ENCODE data around the gene NCS1.
"Not testable (repeated sequence)": the region's sequence is repeated elsewhere in the genome, so short reads cannot be mapped to it uniquely, and the experiment has no call there.

Gene NCS1

DNA sequence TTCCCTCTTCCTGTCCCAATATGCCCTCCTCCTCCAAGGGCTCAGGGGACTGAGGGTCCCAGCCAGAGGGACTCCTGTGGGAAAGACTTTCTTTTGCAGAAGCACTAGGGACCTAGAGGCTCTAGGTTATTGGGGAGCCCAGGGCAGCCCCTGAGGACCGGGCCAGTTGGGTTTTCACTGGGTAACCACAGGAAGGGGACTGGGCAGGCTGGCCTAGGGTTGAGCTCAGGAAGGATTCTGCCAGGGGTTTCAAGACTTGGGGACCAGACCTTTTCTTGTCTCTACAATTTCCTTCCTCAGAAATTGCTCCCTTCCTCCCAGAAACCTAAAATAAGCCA is 69.0 kb downstream of the NCS1 start:
- DNase-seq = no peak

DNA sequence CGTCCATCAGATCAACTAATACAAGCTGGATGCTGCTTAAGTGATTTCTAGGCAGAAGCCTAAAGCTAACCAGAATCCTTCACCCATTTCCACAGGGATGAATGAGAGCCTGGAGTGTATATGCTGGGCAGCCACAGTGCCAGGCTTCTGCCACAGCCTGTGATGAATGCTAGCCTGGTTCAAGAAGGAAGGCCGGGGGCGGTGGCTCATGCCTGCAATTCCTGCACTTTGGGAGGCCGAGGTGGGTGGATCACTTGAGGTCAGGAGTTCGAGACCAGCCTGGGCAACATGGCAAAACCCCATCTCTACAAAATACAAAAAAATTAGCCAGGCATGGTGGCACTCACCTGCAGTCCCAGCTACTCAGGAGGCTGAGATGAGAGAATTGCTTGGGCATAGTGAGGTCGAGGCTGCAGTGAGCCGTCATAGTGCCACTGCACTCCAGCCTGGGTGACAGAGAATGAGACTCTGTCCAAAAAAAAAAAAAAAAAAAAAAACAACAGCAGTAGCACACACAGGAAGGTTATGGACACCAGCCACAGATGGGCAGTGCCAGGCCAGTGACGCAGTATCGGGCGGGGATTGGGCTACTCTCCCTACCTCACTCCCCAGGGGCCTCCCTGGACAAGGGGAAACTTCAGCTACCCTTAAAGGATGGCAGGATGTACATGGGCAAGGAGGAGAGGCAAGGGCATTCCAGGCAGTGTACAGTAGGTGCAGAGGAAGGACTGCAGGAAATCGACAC is 70.2 kb downstream of the NCS1 start:
- DNase-seq = no peak

DNA sequence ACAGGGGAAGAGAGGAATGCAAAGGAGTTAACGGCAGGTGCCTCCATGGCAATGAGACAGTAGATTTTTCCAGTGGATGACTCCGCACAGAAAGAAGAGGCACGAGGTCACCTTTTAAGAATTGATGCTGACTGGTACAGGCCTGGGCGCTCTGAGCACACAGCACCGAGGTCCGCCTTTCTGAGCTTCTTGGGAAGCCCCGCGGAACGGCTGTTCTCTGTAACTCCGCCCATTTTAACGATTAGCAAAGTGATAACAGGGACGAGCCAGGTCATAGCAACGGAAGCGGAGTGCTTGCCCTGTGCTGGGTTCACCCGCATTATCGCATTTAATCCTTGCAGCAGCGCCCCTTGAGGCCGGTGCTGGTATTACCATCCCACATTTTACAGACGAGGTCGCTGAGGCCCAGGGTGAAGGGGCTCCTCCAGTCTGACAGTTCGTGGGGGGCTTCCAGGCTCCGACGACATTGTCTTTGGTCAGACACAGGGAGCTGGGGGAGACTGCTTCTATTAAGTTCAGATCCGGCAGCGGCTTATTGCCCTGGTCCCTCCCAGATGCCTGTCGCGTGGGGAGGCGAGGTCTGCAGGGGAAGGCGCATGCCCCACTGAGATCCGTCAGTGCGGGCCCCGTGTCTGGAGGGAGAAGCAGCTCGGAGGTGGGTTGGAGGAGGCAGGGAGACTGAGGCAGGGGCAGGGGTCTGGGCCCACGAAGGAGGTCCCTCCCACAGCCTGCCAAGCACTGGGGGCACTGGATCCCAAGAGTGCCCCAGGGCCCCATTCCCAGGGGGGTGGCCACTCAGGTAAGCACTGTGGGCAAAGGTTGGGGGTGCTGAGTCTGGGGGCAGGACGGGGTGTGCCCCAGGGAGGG is 71.0 kb downstream of the NCS1 start:
- peak; percentile 94 for DNase-seq

DNA sequence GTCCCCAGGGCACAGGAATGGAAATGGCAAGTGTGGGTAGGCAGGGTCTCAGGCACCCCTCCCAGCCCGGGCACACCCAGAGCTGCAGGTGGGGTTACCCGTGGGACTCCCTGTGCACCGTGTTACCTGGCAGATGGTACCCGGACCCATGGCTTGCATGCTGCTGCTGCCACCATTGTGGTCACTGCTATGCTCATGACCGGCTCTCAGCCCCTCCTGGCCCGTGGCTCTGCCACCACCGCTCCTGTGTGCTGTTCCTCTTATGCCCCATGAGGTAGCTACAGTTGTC is 71.6 kb downstream of the NCS1 start:
- DNase-seq = no peak

DNA sequence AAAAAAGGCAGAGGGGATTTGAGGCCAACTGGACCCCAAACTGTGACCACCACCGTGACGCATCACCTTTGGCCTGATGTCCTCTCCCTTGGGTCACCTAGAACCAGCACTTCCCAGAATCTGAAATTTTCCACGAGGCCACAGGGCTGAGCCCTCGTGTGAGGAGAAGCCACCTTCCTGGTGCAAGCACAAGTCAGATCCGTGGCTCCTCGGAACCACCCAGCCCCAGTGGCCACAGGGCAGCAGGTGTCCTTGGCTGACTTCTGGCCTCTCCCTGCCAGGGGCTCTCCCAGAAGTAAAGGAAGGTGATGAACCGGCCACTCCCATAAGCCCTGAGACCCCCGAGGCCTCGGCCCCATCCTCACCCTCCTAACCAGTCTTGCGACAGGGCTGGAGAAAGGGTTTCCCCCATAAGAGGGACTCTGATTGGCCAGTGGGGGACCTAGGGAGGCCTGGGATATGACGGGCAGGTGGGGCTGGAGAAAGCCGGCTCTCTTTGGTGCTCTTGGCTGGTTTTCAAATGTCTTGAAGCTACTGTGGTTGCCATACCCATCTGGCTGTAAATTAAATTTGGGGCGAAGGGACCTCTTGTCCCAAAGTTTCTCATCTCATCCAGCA is 72.5 kb downstream of the NCS1 start:
- no peak for DNase-seq

DNA sequence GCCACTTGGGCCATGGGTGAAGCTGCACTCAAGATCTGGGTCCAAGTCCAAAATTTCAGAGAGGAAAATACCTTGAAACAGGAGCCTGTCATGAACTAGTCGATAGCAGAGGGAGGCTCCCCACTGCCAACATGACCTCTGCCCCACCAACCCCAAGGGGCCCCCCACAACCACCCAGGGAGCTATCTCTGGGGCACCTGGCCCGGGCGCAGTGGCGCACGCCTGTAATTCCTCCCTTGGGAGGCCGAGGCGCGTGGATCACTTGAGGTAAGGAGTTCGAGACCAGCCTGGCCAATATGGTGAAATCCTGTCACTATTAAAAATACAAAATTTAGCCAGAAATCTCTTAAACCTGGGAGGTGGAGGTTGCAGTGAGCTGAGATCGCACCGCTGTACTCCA is 73.3 kb downstream of the NCS1 start:
- no peak for DNase-seq

DNA sequence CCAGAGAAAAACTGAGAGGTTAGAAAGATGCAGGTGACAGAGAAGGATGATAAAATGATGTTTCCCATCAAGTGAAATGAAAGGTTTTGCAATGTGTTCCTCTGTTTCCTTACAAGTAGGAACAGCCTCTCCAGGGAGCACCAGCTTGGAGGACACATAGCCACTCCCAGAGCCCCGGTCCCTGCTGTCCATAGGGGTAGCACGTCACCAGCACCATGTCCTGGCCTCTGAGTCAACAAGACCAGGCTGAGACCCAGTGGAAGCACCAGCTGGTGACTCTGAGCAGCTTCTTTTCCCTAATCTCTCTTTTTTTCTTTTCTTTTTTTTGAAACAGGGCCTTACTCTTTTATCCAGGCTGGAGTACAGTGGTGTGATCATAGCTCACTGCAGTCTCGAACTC is 73.9 kb downstream of the NCS1 start:
- DNase-seq = no peak

DNA sequence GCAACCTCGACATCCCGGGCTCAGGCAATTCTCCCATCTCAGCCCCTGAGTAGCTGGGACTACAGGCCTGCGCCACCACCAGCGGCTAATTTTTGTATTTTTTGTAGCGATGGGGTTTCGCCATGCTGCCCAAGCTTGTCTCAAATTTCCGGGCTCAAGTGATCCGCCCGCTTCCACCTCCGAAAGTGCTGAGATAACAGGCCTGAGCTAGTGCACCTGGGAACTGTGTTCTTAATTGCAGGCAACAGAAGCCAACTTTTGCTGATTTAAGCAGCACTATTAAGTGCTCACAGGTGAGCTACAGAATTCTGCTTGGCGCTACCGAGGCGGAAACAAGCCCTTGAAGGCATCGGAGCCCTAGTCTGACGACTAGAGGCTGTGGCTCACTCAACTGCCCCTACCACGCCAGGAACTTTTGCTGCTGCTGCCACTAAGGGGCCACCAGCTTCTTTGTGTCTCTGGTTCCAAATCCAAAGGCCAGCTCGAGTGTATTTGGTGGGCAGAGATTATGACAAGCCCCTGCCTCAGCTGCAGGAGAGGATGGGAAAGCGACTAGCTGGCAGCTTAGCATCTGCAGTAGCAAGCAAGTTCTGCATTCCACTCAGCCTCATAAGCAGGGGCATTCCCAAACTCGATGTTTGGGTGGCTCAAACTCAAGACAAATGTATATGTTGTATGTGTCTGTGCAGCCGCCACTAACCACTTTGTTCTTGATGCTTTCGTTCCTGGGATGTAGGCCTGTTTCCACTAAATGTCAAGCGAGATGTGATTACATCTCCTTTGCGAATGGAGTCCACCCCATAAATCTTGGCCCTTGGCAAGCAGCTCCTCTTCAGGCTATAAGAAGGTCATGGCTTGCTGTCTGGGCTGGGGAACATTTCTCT is 82.8 kb downstream of the NCS1 start:
- no peak for DNase-seq

DNA sequence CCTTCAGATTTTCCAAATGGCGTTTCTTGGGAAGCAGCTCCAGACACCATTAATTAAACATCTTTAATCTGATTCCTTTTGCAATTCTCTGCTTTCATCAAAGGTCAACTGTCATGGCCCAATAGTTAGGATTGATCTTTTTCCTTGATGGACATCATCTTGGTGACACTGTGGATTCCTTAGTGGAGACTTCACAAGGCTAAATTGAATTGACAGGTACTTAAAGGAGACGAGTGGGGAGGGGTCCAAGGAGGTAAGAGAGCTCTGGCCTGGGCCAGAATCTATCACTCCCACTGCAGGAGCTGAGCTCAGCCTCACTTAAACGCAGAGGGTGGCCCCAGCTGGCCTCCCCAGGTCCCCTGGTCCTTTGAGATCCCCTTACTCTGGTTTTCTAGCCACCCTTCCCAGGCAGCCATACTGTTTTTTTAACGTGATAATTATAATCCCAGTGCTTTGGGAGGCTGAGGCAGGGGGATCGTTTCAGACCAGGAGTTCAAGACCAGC is 83.5 kb downstream of the NCS1 start:
- no peak for DNase-seq

DNA sequence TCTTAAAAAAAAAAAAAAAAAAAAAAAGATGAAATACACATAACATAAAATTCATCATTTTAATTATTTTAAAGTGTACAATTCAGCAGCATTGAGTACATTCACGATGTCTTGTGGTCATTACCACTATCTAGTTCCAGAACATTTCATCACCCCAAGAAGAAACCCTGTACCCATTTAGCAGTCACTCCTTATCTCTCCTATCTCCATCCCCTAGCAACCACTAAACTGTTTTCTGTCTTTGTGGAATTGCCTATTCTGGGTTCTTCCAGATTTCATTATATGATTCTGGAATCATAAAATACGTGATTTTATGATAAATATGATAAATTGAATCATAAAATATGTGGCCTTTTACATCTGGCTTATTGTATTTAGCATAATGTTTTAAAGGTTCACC is 84.4 kb downstream of the NCS1 start:
- DNase-seq = no peak

DNA sequence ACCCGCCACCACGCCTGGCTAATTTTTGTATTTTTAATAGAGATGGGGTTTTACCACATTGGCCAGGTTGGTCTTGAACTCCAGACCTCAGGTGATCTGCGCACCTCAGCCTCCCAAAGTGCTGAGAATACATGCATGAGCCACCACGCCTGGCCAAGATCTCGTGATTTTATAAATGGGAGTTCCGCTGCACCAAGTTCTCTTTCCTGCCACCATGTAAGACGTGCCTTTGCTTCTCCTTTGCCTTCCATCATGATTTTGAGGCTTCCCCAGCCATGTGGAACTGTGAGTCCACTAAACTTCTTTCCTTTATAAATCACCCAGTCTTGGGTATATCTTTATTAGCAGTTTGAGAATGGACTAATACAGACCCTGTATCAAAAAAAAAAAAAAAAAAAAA is 85.9 kb downstream of the NCS1 start:
- DNase-seq = not testable (repeated sequence)

DNA sequence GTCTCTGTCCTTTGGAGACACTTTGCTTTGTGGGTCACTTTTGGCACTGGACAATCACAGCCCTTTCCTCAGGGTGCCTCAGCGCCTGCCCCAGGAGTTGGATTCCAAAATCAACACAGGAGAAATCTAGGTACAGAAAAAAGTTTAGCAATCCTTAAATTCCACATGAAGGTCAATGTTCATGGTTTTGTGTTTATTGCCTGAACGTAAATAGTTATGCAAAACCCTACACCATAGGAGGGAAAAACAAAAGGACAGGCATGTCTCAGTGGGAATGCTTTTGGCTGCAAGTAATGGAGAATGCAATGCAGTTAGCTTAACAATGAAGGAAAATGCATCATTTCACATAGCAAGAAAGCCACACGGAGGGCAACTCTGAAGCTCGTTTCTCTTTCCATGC is 86.8 kb downstream of the NCS1 start:
- DNase-seq = no peak

DNA sequence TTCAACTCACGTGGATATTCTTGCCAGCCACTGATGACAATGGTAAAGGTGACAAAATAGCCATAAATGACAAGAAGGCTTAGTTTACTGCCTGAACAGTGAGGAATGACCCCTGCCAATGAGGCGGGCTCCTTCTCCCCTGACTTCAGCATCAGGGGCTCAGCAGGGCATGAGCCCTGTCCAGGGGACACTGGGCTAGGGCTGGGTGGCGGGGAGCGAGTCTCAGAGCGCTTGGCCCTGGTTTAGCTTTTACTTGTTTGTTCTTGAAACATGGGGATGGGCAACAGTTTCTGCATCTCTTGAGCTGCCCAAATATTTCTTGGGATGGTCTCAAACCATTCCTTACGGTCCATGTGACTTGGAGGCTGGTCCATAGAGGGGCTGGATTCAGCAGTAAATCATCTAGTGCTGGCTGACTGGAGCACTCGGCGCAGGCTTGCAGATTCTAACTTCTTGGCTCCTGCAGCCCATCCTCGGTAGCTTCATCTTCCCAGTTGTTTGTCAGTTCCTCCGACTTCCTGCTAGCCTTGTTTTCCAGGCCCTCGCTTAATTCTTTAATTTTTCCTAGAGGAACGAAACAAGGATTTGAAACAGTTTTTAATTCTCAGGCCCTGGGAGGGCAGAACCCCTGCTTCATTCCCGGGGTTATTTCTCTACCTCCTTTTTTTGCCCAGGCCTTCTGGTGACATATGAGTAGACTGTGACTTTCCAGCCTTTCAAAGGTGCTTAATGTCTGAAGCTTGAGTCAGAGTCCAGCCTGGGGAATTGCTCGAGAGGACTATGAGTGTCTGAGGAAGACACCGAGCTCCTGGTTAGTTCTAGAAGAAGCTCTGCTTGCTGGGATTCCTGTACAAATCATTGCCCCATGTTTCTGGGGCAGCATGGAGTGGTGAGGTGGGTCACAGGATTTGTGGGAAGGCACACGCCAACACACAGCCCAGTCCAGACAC is 88.9 kb downstream of the NCS1 start:
- DNase-seq = no peak

DNA sequence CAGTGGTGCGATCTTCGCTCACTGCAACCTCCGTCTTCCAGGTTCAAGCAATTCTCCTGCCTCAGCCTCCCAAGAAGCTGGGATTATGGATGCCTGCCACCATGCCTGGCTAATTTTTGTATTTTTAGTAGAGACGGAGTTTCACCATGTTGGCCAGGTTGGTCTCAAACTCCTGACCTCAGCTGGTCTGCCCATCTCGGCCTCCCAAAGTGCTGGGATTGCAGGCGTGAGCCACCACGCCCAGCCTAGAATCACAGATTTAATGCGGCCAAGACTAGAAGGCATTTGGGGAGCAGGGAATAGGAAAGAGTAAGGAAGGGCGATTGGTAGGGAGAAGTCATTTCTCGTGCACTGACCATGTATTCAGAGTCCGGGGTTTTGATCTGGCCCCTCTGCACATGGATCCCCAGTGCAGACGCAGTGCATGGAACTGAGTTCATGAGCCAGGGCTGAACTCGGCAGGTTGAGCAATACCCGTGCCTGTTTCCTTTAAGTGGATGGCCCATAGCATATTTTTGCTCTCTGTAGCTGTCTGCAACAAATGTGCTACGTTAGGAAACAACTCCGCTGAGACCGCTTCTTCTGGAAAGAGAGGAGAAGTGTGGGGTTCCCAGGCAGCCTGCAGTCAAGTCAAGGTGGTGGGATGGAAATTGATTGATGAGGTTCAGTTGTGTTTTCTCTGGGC is 90.0 kb downstream of the NCS1 start:
- no peak for DNase-seq

DNA sequence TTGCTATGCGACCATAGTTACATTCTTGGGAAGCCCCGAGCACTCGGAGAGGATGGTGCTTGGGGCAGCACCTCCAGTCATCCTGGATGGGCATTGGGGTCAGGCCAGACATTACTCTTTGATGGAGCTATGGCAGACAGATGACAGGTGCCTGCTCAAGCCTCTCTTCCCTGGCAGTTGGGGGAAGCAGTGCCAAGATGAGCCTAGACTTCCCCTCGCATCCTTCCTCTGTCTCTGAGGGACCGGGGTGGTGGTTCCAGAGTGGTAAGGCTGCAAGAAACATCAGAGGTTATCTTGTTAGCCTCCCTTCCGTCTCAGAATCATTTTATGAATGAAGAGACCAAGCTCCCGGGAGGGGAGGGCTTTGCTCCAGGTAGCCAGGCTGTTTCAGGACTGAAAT is 90.6 kb downstream of the NCS1 start:
- DNase-seq = no peak

DNA sequence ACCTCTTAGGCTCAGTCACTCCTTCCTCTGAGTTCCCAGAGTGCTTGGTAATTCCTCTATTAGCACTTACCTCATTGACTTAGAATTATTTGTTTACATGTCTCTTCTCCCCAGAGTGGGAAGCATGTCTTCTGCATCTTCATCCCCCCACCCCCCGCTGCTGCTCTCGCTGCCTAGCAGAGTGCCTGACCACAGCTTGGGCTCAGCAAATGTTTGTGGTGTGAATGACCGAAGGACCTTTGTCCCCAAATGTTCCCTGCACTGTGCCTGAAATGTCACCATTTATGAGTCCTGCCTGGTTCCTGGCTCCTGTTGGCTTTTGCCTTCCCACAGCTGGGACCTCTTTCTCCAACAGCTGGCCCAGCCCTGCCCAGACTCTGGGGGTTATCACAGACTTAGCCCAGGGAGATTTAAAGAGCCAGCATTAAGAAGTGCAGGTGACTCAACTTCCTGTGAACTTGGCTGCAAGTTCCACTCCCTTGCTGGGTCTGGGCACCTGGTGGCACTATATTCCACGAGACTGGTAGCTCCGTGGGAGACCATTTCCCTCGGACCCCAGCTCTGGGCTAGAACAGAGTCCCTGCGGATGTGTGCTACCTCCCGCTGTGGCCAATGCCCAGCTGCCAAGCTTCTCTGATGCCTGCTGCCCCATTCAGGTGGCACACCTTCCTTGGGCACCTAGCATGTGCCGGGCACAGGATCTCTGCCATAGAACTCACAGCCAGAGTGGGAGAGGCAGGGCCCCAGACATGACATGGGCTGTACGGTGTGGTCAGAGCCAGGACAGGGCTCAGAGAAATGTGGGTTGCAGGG is 91.6 kb downstream of the NCS1 start:
- DNase-seq = peak; percentile 55

DNA sequence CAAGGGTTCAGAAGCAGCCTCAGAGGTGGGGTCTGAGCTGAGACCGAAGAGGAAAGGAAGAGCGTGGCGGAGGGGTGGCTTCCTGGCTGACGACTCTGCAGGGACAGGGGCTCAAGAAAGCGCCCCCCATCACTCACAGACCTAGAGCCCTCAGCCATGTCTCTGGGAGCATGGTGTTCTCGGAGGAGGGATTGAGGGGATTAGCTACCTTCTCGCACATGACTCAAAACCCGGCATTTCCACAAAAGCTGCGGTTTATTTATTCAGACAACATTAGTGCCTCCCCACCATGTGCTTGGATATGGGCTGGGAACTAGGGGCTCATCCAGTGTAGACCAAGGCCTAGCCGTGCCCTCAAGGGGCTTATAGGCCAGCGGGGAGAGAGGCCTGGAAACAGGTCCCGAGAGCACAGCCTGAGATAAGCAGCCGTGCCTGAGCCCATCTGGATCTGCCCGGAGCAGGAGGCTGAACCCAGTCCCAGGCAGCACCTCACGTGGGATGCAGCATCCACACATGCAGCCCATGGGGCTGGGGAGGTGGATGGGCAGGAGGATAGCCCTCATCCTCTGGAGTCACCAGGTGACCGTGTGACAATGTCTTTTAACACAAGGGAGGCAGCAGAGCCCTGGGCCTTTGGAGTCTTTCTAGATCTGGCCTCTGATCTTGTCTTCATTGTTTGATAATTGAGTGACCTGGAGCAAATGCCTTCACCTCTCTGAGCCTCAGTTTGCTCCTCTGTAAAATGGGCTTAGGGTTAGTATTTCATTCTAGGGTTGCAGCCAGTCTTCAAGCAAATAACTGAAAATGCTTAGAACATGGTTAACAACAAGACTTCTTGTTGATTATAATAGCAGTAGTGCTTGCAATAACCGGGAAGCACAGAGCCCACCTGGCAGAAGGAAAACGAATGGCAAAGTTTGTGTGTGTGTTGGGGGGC is 92.5 kb downstream of the NCS1 start:
- peak; percentile 40 for DNase-seq

DNA sequence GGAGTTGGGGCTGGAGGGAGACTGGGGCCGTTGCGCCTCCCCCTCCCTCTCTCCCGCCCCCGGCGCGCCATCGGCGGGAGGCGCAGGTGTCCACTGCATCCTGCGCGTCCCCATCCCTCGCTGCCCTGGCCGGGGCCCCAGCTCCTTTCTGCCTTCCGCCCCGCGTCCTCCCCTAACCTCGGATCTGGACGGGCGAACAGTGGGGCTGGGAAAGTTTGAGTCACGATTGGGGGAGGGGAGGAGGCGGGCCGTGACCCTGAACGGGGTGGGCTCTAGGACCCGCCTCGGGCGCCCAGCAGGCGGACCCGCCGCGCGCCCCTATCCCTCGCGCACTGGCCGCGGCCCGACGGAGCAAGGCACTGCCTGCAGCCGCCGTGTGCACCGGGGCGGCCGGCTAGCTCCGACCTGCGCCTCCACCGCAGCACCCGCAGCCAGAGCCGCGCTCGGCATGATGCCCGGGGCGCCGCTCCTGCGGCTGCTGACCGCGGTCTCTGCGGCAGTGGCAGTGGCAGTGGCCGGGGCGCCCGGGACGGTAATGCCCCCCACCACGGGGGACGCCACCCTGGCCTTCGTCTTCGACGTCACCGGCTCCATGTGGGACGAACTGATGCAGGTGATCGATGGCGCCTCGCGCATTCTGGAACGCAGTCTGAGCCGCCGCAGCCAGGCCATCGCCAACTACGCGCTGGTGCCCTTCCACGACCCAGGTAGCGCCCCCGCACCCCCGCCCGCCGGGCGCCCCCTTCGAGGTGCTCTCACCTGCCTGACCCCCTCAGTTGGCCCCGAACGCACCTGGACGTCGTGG is 93.4 kb downstream of the NCS1 start, which contains the start of gene HMCN2:
HMCN2 (plus strand) TSS at position 330 of the 805 bp plus-strand sequence; CDS start at position 449, 119 bp downstream.
- peak; percentile 37 for DNase-seq
